Activated naive CD4-positive, alpha-beta T cell treated with anti-CD3 and anti-CD28 coated beads, Interleukin-2, amount 50 U/mL, for 16 hours (primary cell): ENCODE results near the gene ADAM29.
"Not testable (repeated sequence)": the region's sequence is repeated elsewhere in the genome, so short reads cannot be mapped to it uniquely, and the experiment has no call there.

ENCODE experiments used
- DNase-seq: peaks from one replicate; pipeline ENCODE4 v3.0.0-alpha.2; 2020

The ADAM29 gene

GRCh38 chr4:174918058-174918457 is at the start of gene ADAM29:
ADAM29 (plus strand) TSS chr4:174918358; CDS start chr4:174975526, 57,168 bp downstream.
- DNase-seq: no peak

GRCh38 chr4:174869339-174869738 is 48.8 kb upstream of the ADAM29 start:
- no peak for DNase-seq

GRCh38 chr4:174870311-174870710 is 47.8 kb upstream of the ADAM29 start:
- no peak for DNase-seq

GRCh38 chr4:174871407-174871806 is 46.8 kb upstream of the ADAM29 start:
- DNase-seq: no peak

GRCh38 chr4:174873146-174873545 is 45.0 kb upstream of the ADAM29 start:
- not testable (repeated sequence) for DNase-seq

GRCh38 chr4:174873931-174874330 is 44.2 kb upstream of the ADAM29 start:
- DNase-seq: no peak

- no peak for DNase-seq
Measured at GRCh38 chr4:174874898-174875297, 43.3 kb upstream of the ADAM29 start.

GRCh38 chr4:174880001-174880400 is 38.2 kb upstream of the ADAM29 start:
- no peak for DNase-seq

- no peak for DNase-seq
Measured at GRCh38 chr4:174882317-174882992, 35.7 kb upstream of the ADAM29 start.

- no peak for DNase-seq
Measured at GRCh38 chr4:174907508-174907907, 10.7 kb upstream of the ADAM29 start.

- no peak for DNase-seq
Measured at GRCh38 chr4:174910271-174910670, 7.9 kb upstream of the ADAM29 start.

- DNase-seq: no peak
Measured at GRCh38 chr4:174912919-174913543, 5.1 kb upstream of the ADAM29 start.

GRCh38 chr4:174919886-174920423 is 1.8 kb downstream of the ADAM29 start:
- DNase-seq: no peak

GRCh38 chr4:174926958-174927357 is 8.8 kb downstream of the ADAM29 start:
- no peak for DNase-seq

GRCh38 chr4:174928174-174928573 is 10.0 kb downstream of the ADAM29 start:
- no peak for DNase-seq

- no peak for DNase-seq
Measured at GRCh38 chr4:174928575-174929253, 10.6 kb downstream of the ADAM29 start.

GRCh38 chr4:174929346-174929745 is 11.2 kb downstream of the ADAM29 start:
- no peak for DNase-seq

- DNase-seq: no peak
Measured at GRCh38 chr4:174930895-174931294, 12.7 kb downstream of the ADAM29 start.

GRCh38 chr4:174933083-174933482 is 14.9 kb downstream of the ADAM29 start:
- DNase-seq: no peak

- no peak for DNase-seq
Measured at GRCh38 chr4:174934360-174934759, 16.2 kb downstream of the ADAM29 start.

- no peak for DNase-seq
Measured at GRCh38 chr4:174935607-174936006, 17.4 kb downstream of the ADAM29 start.

- no peak for DNase-seq
Measured at GRCh38 chr4:174940002-174940401, 21.8 kb downstream of the ADAM29 start.

GRCh38 chr4:174946246-174946645 is 28.1 kb downstream of the ADAM29 start:
- DNase-seq: no peak

GRCh38 chr4:174948826-174949225 is 30.7 kb downstream of the ADAM29 start:
- no peak for DNase-seq
